Measurements from ENCODE around the gene GINS1.
"Not testable (repeated sequence)": the region's sequence is repeated elsewhere in the genome, so short reads cannot be mapped to it uniquely, and the experiment has no call there.

The GINS1 gene

GRCh38 chr20:25469558-25469957, 62.1 kb downstream of the GINS1 start:
- no peak for DNase-seq (ENCODE audit: insufficient read length, low spot score)
- FAIRE-seq = no peak
- TF ChIP-seq CTCF (IDR thresholded peaks at IDR 0.05; ENCODE audit: insufficient read depth, missing control alignments) = no peak

DNA sequence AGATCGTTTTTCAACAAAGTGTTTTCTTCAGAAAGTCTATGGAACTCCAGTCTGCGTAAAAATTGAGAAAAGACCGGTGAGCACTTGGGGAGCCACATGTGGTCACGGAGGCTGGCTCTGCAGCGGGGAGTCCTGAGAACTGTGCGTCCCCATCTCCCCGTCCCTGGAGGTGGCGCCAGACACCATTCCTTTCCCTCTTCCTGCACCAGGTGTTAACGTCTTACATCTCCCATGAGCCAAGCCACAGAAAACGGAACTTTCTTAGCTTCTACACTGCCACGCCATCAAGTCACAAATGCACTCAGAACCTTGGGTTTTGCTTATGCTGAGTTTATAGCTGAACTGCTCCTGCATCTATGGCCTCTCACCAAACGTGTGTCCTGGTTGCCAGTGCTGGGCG, 62.6 kb downstream of the GINS1 start:
- DNase-seq (ENCODE audit: insufficient read length, low spot score) (no peak), FAIRE-seq (no peak)
- peak; percentile 39 for TF ChIP-seq CTCF (IDR thresholded peaks at IDR 0.05; ENCODE audit: insufficient read depth, missing control alignments)

DNA sequence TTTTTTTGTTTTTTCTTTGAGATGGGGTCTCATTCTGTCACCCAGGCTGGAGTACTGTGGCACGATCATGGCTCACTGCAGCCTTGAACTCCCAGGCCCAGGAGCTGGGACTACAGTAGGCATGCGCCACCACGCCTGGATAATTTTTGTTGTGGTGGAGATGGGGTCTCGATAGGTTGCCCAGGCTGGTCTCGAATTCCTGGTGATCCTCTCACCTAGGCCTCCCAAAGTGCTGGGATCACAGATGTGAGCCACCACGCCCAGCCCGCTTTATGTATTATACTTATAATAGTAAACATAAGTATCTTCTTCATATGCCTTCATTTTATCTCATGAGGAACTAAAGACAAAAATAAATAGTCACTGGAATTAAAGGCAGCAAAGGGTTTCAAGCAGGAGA, 63.5 kb downstream of the GINS1 start:
- DNase-seq (ENCODE audit: insufficient read length, low spot score) (no peak), FAIRE-seq (no peak)
- no peak for TF ChIP-seq CTCF (IDR thresholded peaks at IDR 0.05; ENCODE audit: insufficient read depth, missing control alignments)

- not testable (repeated sequence) for FAIRE-seq; DNase-seq (ENCODE audit: insufficient read length, low spot score)
Observed at GRCh38 chr20:25473297-25473696, 65.8 kb downstream of the GINS1 start.

GRCh38 chr20:25476106-25477013, 68.9 kb downstream of the GINS1 start:
- no peak for TF ChIP-seq CTCF (IDR thresholded peaks at IDR 0.05; ENCODE audit: insufficient read depth, missing control alignments)
- FAIRE-seq = no peak
- no peak for DNase-seq (ENCODE audit: insufficient read length, low spot score)

DNA sequence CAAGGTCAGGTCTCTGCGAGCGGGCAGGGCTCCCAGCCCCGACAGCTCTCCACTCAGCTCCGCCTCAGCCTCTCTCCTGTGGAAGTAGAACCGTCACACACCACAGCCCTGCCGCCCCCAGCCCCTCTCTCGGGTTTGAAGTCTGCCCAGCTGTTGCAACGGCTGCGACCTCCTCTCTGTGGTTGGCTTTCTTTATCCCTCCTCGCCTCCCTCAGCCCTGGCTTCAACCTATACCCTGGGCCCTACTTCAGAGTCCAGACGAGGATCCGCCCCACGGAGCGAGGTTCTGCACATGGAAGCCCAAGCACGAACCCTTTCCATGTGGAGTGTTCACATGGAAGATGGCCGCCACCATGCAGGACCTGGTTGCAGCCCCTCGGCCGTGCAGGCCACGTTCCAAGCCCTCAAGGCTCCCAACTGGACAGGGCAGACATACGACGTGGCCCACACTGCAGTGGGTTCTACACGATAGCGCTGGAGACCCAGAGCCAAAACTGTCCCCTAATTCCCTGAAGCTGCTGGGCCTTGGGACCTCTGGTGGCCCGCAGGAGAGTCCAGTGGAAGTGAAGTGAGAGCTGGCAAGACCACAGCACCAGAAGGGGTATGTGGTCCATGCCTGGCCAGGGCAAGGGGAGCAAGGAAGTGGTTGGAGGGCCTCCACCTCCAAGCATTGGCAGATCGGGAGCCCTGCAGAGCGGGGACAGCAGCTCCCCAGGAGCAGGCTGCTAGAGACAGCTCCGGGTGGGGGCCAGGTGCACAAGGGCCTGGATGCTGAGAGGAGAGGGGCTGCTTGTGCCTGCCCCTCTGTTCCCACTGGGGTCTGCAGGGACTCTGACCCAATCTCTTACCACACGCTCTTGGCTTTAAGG, 69.8 kb downstream of the GINS1 start:
- FAIRE-seq (no peak), DNase-seq (ENCODE audit: insufficient read length, low spot score) (no peak)
- TF ChIP-seq CTCF (IDR thresholded peaks at IDR 0.05; ENCODE audit: insufficient read depth, missing control alignments) = no peak

GRCh38 chr20:25478889-25479568, 71.6 kb downstream of the GINS1 start:
- no peak for FAIRE-seq
- no peak for TF ChIP-seq CTCF (IDR thresholded peaks at IDR 0.05; ENCODE audit: insufficient read depth, missing control alignments)
- no peak for DNase-seq (ENCODE audit: insufficient read length, low spot score)

All from D721Med (cell line).